ENCODE measurements around the gene CTCFL. TPM values are rescaled to one million over a fixed set of nuclear protein-coding genes. Genes with fewer than 3 reads are reported as not detected.

Gene CTCFL
- polyA plus RNA-seq, 1 donor from 2014 or later = not detected

GRCh38 chr20:57482796-57483195 is 42.1 kb downstream of the CTCFL start:
- H3K9me3 ChIP-seq (ENCODE audit: low read length) = no peaks in the 10 kb centered on the region
- H3K4me3 ChIP-seq (ENCODE audit: low read length) = no peak overlapping the region
- TF ChIP-seq RAD21 (conservative IDR thresholded peaks at IDR 0.05) = no peak
- no peak for TF ChIP-seq MXI1 (conservative IDR thresholded peaks at IDR 0.05; ENCODE audit: poor library complexity, severe bottlenecking)
- TF ChIP-seq TAF1 (IDR thresholded peaks at IDR 0.05; ENCODE audit: low read depth) = no peak
- no peak for TF ChIP-seq EZH2 (IDR thresholded peaks at IDR 0.05; ENCODE audit: borderline replicate concordance, insufficient read depth, low read length, poor library complexity, severe bottlenecking)
- TF ChIP-seq, protein P1, sequence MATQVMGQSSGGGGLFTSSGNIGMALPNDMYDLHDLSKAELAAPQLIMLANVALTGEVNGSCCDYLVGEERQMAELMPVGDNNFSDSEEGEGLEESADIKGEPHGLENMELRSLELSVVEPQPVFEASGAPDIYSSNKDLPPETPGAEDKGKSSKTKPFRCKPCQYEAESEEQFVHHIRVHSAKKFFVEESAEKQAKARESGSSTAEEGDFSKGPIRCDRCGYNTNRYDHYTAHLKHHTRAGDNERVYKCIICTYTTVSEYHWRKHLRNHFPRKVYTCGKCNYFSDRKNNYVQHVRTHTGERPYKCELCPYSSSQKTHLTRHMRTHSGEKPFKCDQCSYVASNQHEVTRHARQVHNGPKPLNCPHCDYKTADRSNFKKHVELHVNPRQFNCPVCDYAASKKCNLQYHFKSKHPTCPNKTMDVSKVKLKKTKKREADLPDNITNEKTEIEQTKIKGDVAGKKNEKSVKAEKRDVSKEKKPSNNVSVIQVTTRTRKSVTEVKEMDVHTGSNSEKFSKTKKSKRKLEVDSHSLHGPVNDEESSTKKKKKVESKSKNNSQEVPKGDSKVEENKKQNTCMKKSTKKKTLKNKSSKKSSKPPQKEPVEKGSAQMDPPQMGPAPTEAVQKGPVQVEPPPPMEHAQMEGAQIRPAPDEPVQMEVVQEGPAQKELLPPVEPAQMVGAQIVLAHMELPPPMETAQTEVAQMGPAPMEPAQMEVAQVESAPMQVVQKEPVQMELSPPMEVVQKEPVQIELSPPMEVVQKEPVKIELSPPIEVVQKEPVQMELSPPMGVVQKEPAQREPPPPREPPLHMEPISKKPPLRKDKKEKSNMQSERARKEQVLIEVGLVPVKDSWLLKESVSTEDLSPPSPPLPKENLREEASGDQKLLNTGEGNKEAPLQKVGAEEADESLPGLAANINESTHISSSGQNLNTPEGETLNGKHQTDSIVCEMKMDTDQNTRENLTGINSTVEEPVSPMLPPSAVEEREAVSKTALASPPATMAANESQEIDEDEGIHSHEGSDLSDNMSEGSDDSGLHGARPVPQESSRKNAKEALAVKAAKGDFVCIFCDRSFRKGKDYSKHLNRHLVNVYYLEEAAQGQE (IDR thresholded peaks at IDR 0.05; ENCODE audit: borderline replicate concordance) = no peak
- H3K36me3 ChIP-seq (ENCODE audit: insufficient read depth, low read length) = no peaks in the 10 kb centered on the region
- H3K79me2 ChIP-seq (replicated peaks; ENCODE audit: insufficient read depth, low read length) = no peaks in the 10 kb centered on the region
- no peaks in the 10 kb centered on the region for H3K27me3 ChIP-seq (ENCODE audit: insufficient read depth, low read depth, low read length)
- H3K27ac ChIP-seq (ENCODE audit: low read length) = no peak overlapping the region
- no peak overlapping the region for H2AFZ ChIP-seq (ENCODE audit: low read depth, low read length)
- no peak overlapping the region for H3K4me2 ChIP-seq (ENCODE audit: low read length)
- H3F3A ChIP-seq (ENCODE audit: insufficient read depth, low read length, poor library complexity, severe bottlenecking) = no peaks in the 10 kb centered on the region
- H3K9me2 ChIP-seq (ENCODE audit: insufficient read depth, low read length) = no peaks in the 10 kb centered on the region
- H3K9ac ChIP-seq (ENCODE audit: low read length) = no peak overlapping the region
- no peaks in the 10 kb centered on the region for H4K20me1 ChIP-seq (ENCODE audit: insufficient read depth)

DNA sequence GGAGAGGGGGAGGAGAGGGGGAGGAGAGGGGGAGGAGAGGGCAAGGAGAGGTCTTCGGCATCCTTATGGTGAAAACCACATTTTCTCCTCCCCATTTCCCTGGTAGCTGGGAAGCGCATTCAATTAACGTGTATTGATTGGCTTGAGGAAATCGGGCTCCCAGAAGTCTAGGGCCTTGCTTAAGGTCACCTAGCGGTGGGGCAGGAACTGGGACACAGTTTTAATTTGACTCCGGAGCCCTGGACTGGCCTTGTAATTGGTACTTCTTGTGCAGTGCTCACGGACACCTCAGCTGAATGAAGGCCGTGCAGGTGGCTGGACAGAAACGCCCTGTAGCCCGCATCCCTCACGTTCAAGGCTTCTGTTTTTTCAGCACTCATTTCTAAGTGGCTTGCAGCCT is 42.8 kb downstream of the CTCFL start:
- H3K9me2 ChIP-seq (ENCODE audit: insufficient read depth, low read length) = no peaks in the 10 kb centered on the region
- H2AFZ ChIP-seq (ENCODE audit: low read depth, low read length) = no peak overlapping the region
- no peaks in the 10 kb centered on the region for H3K79me2 ChIP-seq (replicated peaks; ENCODE audit: insufficient read depth, low read length)
- no peak overlapping the region for H3K4me3 ChIP-seq (ENCODE audit: low read length)
- no peaks in the 10 kb centered on the region for H3K36me3 ChIP-seq (ENCODE audit: insufficient read depth, low read length)
- H4K20me1 ChIP-seq (ENCODE audit: insufficient read depth) = no peaks in the 10 kb centered on the region
- H3F3A ChIP-seq (ENCODE audit: insufficient read depth, low read length, poor library complexity, severe bottlenecking) = no peaks in the 10 kb centered on the region
- H3K27me3 ChIP-seq (ENCODE audit: insufficient read depth, low read depth, low read length) = no peaks in the 10 kb centered on the region
- no peak overlapping the region for H3K9ac ChIP-seq (ENCODE audit: low read length)
- TF ChIP-seq CTCF (IDR thresholded peaks at IDR 0.05; ENCODE audit: poor library complexity, severe bottlenecking) = no peak
- TF ChIP-seq SMC3 (conservative IDR thresholded peaks at IDR 0.05; ENCODE audit: poor library complexity) = no peak
- TF ChIP-seq EZH2 (IDR thresholded peaks at IDR 0.05; ENCODE audit: borderline replicate concordance, insufficient read depth, low read length, poor library complexity, severe bottlenecking) = no peak
- no peak for TF ChIP-seq RAD21 (conservative IDR thresholded peaks at IDR 0.05)
- TF ChIP-seq POLR2AphosphoS5 (IDR thresholded peaks at IDR 0.05) = no peak
- TF ChIP-seq, protein P1 (IDR thresholded peaks at IDR 0.05; ENCODE audit: borderline replicate concordance) = no peak
- no peak for TF ChIP-seq TAF1 (IDR thresholded peaks at IDR 0.05; ENCODE audit: low read depth)
- H3K4me2 ChIP-seq (ENCODE audit: low read length) = no peak overlapping the region
- no peaks in the 10 kb centered on the region for H3K9me3 ChIP-seq (ENCODE audit: low read length)
- no peak overlapping the region for H3K27ac ChIP-seq (ENCODE audit: low read length)

Measured in neural cell (in vitro differentiated cells).